Measurements from ENCODE around the gene BRSK1. TPM values are rescaled to one million over a fixed set of nuclear protein-coding genes. Genes with fewer than 3 reads are reported as not detected.
"Not testable (repeated sequence)": the region's sequence is repeated elsewhere in the genome, so short reads cannot be mapped to it uniquely, and the experiment has no call there.

Gene BRSK1
- total RNA-seq, 2 experiments from 2014 or later: 5.6 to 5.7 TPM

DNA sequence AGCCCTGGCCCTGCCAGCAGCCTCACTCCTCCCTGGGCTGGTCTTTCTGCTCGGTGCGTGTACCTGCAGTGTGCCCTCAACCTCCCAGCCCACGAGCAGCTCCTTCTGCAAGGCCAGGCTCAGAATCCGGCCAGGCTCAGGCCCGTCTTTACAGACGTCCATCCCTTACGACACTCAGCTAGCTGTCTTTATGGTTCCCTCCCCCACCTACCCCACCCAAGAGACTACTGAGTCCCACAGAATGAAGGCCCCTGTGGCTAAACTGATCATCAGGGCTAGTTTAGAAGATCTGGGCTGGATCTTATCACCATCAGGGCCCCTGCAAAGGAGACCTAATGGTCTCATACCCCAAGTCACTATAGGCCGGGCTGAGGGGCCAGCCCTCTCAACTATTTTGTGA, 30.6 kb downstream of the BRSK1 start:
- POLR2A ChIA-PET: interaction anchor here (1.2 kb wide), 1 partner anchor 93 kb away, joined by 3 read pairs; the partner anchor contains the start of gene UBE2S

DNA sequence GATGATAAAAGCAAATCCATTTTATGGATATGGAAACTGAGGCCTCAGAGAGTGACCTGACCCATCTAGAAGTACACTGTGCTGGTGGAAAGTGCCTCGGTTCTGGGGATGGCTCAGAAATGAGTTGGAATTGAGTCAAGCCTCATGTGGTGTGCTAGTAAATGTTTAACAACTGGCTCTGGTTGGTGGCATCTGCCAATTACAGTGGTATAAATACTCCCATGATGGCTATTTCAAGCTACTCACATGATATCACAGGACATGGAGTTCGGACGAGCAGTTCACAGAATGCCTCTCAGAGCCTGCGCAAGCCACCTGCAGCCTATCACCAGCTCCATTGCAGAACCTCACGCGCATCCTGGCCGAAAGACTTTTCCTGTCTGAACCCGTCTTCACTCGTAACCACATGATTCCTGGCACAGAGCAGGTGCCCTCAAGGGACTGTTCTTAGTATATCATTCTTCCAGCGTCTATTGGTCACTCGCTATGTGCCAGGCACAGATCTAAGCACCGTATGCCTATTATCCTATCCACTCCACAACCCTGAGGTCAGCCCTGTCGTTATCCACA, 32.2 kb downstream of the BRSK1 start:
- Mint-ChIP-seq H3K27ac (no peak overlapping the region), H3K27me3 (no peaks in the 10 kb centered on the region), H3K36me3 (ENCODE audit: low read depth) (no peaks in the 10 kb centered on the region), H3K9me3 (no peaks in the 10 kb centered on the region), H3K4me1 (no peaks in the 10 kb centered on the region), H3K4me3 (no peak overlapping the region)
- CTCF ChIA-PET: interaction anchor here (2.4 kb wide), 1 partner anchor 14 kb away, joined by 9 read pairs; no protein-coding TSS in a partner anchor
- POLR2A ChIA-PET: no interaction called here
- no peak for DNase-seq

More for the DNA sequence above, 30.6 kb downstream of the BRSK1 start:
- Mint-ChIP-seq H3K4me3 (no peak overlapping the region), H3K27ac (no peak overlapping the region), H3K9me3 (no peaks in the 10 kb centered on the region), H3K36me3 (ENCODE audit: low read depth) (no peaks in the 10 kb centered on the region), H3K4me1 (no peaks in the 10 kb centered on the region), H3K27me3 (no peaks in the 10 kb centered on the region)
- CTCF ChIA-PET: no interaction called here
- DNase-seq: no peak

DNA sequence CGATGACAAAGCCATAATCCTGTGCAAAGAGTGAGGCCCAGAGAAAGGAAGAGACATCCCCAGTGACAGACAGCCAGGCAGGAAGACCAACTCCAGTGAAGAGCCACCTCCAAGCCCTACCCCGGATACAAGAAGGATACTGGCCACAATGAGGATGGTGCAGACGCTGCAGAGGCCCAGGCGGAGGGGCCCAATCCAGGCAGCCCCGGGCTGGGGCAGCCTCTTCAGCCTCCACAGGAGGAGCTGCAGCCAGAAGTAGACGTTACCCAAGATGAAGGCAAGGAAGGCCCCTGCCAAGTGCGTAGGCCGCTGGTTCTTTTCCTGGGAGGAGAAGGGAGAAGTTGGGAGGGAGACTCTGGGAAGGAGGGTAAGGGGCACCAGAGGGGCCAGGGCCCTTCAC, 32.8 kb downstream of the BRSK1 start:
- Mint-ChIP-seq H3K27me3 (no peaks in the 10 kb centered on the region), H3K27ac (no peak overlapping the region), H3K9me3 (no peaks in the 10 kb centered on the region), H3K36me3 (ENCODE audit: low read depth) (no peaks in the 10 kb centered on the region), H3K4me1 (peaks cover 2% of the 10 kb centered on the region), H3K4me3 (no peak overlapping the region)
- no peak for DNase-seq
- ChIA-PET CTCF (interaction anchor here (2.4 kb wide), 1 partner anchor 15 kb away, joined by 9 read pairs; no protein-coding TSS in a partner anchor), POLR2A (interaction anchor here (1.0 kb wide), 1 partner anchor 36 kb away, joined by 3 read pairs; no protein-coding TSS in a partner anchor)

DNA sequence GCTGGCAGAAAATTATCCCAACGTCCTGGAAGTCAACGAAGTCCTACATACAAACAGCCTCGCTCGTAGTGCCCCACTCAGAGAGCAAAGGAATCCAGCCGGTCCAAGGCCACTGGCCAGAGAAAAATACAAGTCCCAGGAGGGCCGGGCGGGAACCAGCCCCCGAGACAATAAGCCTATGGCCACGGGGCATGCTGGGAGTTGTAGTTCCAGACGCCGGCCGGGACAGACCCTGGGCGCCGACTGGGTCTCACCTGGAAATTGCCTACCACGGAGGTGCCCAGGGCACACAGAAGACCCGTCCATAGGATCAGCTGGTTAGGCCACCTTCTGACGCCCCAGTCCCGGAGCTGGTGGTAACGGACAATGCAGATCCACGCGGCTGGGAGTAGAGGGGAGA, 36.0 kb downstream of the BRSK1 start:
- POLR2A ChIA-PET: interaction anchor here (1.0 kb wide), 1 partner anchor 19 kb away, joined by 4 read pairs; the partner anchor contains the start of gene KMT5C
- no peak for DNase-seq
- Mint-ChIP-seq H3K27me3 (peaks cover 11% of the 10 kb centered on the region), H3K36me3 (ENCODE audit: low read depth) (no peaks in the 10 kb centered on the region), H3K4me1 (peaks cover 11% of the 10 kb centered on the region), H3K27ac (no peak overlapping the region), H3K9me3 (no peaks in the 10 kb centered on the region), H3K4me3 (no peak overlapping the region)
- CTCF ChIA-PET: interaction anchor here (1.3 kb wide), 1 partner anchor 18 kb away, joined by 3 read pairs; no protein-coding TSS in a partner anchor

DNA sequence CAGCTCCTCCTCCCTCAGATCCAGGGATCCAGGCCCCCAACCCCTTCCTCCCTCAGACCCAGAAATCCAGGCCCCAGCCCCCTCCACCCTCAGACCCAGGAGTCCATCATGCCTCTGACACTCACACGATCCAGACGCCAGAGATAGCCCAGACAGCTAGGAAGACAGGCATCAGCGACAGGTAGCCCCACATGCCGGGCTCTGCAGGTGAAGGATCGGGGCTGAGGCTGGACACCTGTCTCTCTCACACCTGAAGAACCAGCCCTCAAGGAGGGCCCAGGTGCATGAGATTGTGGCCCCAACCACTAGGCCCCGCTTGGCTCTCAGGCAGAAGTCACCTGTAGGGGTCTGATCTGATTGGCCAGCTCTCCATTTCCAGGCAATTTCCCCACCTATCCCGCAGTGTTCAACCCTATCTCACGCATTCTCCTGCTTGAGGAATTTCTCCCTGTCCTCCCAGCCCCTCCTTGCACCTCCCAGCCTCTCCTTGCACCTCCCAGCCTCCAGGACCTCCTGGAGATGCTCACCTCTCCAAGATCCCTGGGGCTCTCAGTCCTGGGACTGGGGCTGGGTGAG, 37.1 kb downstream of the BRSK1 start:
- Mint-ChIP-seq H3K27me3 (peaks cover 11% of the 10 kb centered on the region), H3K4me3 (no peak overlapping the region), H3K9me3 (no peaks in the 10 kb centered on the region), H3K27ac (no peak overlapping the region), H3K4me1 (peaks cover 17% of the 10 kb centered on the region), H3K36me3 (ENCODE audit: low read depth) (no peaks in the 10 kb centered on the region)
- ChIA-PET CTCF (interaction anchor here (1.0 to 4.5 kb wide), 4 partner anchors 11 to 29 kb away, joined by 3 to 26 read pairs (median 4); no protein-coding TSS in a partner anchor), POLR2A (interaction anchor here (0.9 to 1.0 kb wide), 2 partner anchors 18 to 19 kb away, joined by 3 to 4 read pairs; partner anchors contain the start of gene KMT5C)
- no peak for DNase-seq

DNA sequence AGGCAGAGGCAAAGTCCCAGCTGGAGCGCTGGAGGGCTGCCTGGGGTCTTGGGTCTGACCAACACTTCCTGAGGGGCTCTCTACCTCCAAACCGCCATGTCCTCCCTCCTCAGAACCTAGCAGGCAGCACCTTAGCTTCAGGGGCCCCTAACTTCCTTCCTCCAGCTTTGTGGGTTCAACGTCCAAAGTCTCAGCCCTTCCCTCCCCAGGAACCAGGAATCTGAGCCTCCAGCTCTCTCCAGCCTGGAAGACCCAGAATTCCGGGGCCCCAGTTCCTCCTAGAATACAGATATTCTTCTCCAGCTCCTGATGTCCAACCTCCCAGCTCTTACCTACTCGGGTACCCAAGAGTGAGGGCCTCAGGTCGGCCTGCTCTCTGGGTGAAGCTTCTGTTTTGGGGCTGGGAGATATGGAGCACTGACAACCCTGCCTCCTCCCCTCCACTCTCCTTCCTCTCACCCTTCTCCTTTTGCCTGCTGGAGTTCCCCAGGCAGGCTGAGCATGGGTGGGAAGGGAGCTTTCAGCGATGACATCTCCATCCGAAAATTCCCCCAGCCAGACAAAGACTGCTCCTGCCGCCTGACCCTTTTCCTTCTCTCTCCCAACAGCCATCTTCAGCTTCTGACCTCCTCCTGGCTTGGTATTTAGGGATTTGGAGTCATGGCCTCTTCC, 37.8 kb downstream of the BRSK1 start:
- H3K4me1 Mint-ChIP-seq: peaks cover 20% of the 10 kb centered on the region
- no peak overlapping the region for H3K4me3 Mint-ChIP-seq
- ChIA-PET CTCF (interaction anchor here (1.0 to 4.5 kb wide), 3 partner anchors 11 to 30 kb away, joined by 3 to 26 read pairs (median 6); no protein-coding TSS in a partner anchor), POLR2A (interaction anchor here (0.9 kb wide), 1 partner anchor 18 kb away, joined by 3 read pairs; the partner anchor contains the start of gene KMT5C)
- peaks cover 11% of the 10 kb centered on the region for H3K27me3 Mint-ChIP-seq
- H3K9me3 Mint-ChIP-seq: no peaks in the 10 kb centered on the region
- DNase-seq: no peak
- no peaks in the 10 kb centered on the region for H3K36me3 Mint-ChIP-seq (ENCODE audit: low read depth)
- H3K27ac Mint-ChIP-seq: no peak overlapping the region

DNA sequence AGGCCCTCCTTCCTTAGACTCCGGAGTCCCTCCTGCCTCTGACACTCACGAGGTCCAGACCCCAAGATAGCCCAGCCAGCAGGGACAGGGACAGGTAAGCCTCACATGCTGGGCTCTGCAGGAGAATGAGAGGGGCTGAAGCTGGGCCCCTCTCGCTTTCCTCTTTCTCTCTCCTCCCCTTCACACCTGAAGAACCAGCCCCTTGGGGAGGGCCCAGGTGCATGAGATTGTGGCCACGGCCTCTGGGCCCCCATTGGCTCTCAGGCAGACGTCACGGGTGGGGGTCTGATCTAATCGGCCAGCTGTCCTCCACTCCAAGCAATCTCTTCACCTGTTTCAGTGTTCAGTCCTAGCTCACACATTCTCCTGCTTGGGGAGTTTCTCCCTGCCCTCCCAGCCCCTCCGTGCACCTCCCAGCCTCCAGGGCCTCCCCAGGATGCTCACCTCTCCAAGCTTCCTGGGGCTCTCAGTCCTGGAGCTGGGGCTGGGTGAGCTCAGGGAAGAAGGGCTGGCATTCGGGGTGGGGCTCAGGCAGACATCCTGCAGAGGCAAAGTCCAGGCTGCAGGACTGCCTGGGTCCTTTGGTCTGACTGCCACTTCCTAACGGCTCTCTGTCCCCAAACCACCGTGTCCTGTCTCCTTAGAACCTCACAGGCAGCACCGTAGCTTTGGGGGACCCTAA, 38.5 kb downstream of the BRSK1 start:
- ChIA-PET POLR2A (interaction anchor here (1.0 kb wide), 1 partner anchor 17 kb away, joined by 4 read pairs; no protein-coding TSS in a partner anchor), CTCF (interaction anchor here (4.5 kb wide), 1 partner anchor 20 kb away, joined by 26 read pairs; no protein-coding TSS in a partner anchor)
- Mint-ChIP-seq H3K36me3 (ENCODE audit: low read depth) (no peaks in the 10 kb centered on the region), H3K27ac (no peak overlapping the region), H3K4me3 (no peak overlapping the region), H3K27me3 (peaks cover 11% of the 10 kb centered on the region), H3K4me1 (peaks cover 20% of the 10 kb centered on the region), H3K9me3 (no peaks in the 10 kb centered on the region)
- no peak for DNase-seq

DNA sequence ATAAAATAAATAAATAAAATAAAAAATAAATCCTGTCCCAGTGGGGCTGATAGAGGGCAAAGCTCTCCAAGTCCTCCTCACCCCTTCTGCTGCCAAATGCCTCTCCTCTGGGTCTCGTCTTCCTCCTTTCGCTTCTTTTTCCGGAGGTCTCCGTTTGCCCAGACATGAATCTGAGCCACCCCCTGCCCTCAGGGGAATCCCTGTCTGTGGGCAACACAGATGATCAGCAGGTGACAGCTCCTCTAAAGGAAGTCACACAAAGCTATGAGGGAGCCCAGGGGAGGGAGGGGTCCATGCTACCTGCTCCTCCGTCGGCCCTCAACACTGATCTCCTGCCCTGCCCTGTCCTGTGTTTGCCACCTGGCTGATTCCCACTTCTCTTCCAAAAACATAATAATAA, 40.9 kb downstream of the BRSK1 start:
- ChIA-PET CTCF (interaction anchor here (1.5 to 4.5 kb wide), 2 partner anchors 14 to 22 kb away, joined by 5 to 26 read pairs; partner anchors contain the start of gene KMT5C), POLR2A (interaction anchor here (1.4 kb wide), 1 partner anchor 15 kb away, joined by 9 read pairs; the partner anchor contains the start of gene KMT5C)
- Mint-ChIP-seq H3K9me3 (no peaks in the 10 kb centered on the region), H3K36me3 (ENCODE audit: low read depth) (no peaks in the 10 kb centered on the region), H3K4me3 (no peak overlapping the region), H3K4me1 (peaks cover 21% of the 10 kb centered on the region), H3K27me3 (peaks cover 16% of the 10 kb centered on the region), H3K27ac (no peak overlapping the region)
- no peak for DNase-seq

DNA sequence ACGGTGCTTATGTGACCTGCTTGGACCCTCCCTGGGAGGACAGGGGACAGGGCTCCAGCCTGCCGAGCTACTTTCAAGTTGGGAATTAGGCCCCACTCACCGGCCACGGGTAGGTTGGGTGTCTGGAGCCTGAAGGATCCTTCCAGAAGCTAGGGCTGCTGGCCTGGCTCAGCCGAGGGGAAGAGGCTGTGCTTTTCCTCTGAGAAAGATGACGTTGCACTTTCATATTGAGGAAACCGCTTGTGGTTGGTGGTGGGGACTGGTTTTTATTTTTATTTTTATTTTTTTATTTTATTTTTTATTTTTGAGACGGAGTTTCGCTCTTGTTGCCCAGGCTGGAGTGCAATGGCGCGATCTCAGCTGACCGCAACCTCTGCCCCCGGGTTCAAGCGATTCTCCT, 41.4 kb downstream of the BRSK1 start, which contains the start of gene TMEM150B:
Gene TMEM150B, minus strand, starts transcription at position 170 of the 400 bp plus-strand sequence. CDS start 4,305 bp downstream, outside the sequence.
- no peaks in the 10 kb centered on the region for H3K9me3 Mint-ChIP-seq
- CTCF ChIA-PET: interaction anchor here (1.5 to 4.5 kb wide), 2 partner anchors 14 to 23 kb away, joined by 5 to 26 read pairs; partner anchors contain the start of gene KMT5C

DNA sequence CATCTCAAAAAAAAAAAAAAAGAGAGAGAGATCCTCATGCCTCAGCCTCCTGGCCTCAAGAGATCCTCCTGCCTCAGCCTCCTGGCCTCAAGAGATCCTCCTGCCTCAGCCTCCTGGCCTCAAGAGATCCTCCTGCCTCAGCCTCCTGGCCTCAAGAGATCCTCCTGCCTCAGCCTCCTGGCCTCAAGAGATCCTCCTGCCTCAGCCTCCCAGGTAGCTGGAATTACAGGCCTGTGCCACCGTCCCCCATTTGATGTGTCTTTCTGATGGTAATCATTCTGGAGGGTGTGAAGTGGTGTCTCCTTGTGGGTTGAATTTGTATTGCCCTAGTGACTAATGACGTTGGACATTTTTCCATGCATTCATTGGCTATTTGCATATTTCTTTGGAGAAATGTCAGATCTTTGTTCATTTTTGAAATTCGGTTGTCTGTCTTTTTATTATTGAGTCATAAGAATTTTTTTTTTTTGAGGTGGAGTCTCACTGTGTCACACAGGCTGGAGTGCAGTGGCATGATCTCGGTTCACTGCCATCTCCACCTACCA, 45.0 kb downstream of the BRSK1 start:
- not testable (repeated sequence) for H3K4me3 Mint-ChIP-seq; H3K9me3 Mint-ChIP-seq; H3K36me3 Mint-ChIP-seq (ENCODE audit: low read depth); H3K27me3 Mint-ChIP-seq; H3K27ac Mint-ChIP-seq; DNase-seq
- POLR2A ChIA-PET: interaction anchor here (0.7 kb wide), 1 partner anchor 10 kb away, joined by 3 read pairs; the partner anchor contains the start of gene KMT5C
- CTCF ChIA-PET: interaction anchor here (0.6 kb wide), 1 partner anchor 16 kb away, joined by 3 read pairs; no protein-coding TSS in a partner anchor
- H3K4me1 Mint-ChIP-seq: peaks cover 13% of the 10 kb centered on the region

More for the DNA sequence above, 41.4 kb downstream of the BRSK1 start, which contains the start of gene TMEM150B:
- Mint-ChIP-seq H3K4me3 (no peak within 1 kb of the TSS), H3K4me1 (peaks cover 21% of the 10 kb centered on the region), H3K27ac (no peak within 1 kb of the TSS), H3K27me3 (peaks cover 16% of the 10 kb centered on the region), H3K36me3 (ENCODE audit: low read depth) (no peaks in the 10 kb centered on the region)
- no peak for DNase-seq
- POLR2A ChIA-PET: interaction anchor here (1.4 kb wide), 1 partner anchor 14 kb away, joined by 9 read pairs; the partner anchor contains the start of gene KMT5C

DNA sequence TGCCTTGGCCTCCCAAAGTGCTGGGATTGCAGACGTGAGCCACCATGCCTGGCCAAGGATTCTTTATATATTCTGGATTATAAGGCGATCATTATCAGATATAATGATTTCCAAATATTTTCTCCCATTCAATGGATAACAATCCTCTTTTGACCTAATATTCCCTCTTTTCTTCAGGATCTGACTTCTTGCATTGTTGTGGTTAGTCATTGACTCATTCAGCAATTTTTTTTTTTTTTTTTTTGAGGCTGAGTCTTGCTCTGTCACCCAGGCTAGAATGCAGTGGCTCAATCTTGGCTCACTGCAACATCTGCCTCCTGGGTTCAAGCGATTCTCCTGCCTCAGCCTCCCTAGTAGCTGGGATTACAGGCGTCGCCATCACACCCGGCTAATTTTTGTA, 46.0 kb downstream of the BRSK1 start:
- H3K9me3 Mint-ChIP-seq; POLR2A ChIA-PET; CTCF ChIA-PET; H3K36me3 Mint-ChIP-seq (ENCODE audit: low read depth); H3K4me3 Mint-ChIP-seq; DNase-seq; H3K27ac Mint-ChIP-seq: not testable (repeated sequence)
- peaks cover 10% of the 10 kb centered on the region for H3K27me3 Mint-ChIP-seq
- peaks cover 10% of the 10 kb centered on the region for H3K4me1 Mint-ChIP-seq

DNA sequence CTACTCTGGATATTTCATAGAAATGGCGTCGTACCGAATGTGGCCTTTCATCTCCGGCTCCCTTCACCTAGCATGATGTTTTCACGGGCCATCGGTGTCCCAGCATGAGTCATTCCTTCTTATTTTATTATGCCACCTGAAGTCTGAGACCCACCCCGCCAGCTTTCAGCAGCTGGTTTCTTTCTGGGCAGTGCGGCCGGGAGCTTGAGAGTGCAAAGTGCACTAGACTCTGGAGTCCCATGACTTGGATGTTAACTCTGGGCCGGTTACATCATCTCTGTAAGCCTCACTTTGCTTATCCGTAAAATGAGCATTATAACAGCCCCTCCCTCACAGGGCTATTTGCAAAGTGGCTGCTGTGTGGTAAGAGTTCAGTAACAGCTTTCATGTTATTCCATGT, 50.1 kb downstream of the BRSK1 start:
- ChIA-PET POLR2A (no interaction called here), CTCF (no interaction called here)
- Mint-ChIP-seq H3K27me3 (peaks cover 18% of the 10 kb centered on the region), H3K27ac (no peak overlapping the region), H3K4me1 (peaks cover 8% of the 10 kb centered on the region), H3K4me3 (no peak overlapping the region), H3K36me3 (ENCODE audit: low read depth) (no peaks in the 10 kb centered on the region), H3K9me3 (no peaks in the 10 kb centered on the region)
- no peak for DNase-seq

All from activated CD4-positive, alpha-beta memory T cell treated with anti-CD3 and anti-CD28 coated beads, Interleukin-2, amount 10 ng/mL, durations not matched to agents 7 days and 5 days (primary cell).